K562 (cell line): Measurements from ENCODE around the gene VSTM2B. TPM values are rescaled to one million over a fixed set of nuclear protein-coding genes. Genes with fewer than 3 reads are reported as not detected.

ENCODE experiments used
- MTA1 ChIP-seq: fragments of 450-650 bp; IDR thresholded peaks from 2 replicates; pipeline ENCODE4 v1.6.1; 2017; ENCODE audit warnings: borderline replicate concordance
- NCOA4 ChIP-seq: fragments of 450-650 bp; IDR thresholded peaks from 2 replicates; pipeline ENCODE4 v1.6.1; 2018; ENCODE audit warnings: mild to moderate bottlenecking; ENCODE audit not compliant: partially characterized antibody
- NELFE ChIP-seq: IDR thresholded peaks from 2 replicates; pipeline ENCODE4 v1.6.1; 2011; ENCODE audit warnings: mild to moderate bottlenecking; ENCODE audit not compliant: insufficient read depth, insufficient read length
- POLR3G ChIP-seq: IDR thresholded peaks from 2 replicates; pipeline ENCODE4 v1.6.1; 2011; ENCODE audit not compliant: insufficient read length, insufficient replicate concordance; ENCODE audit errors: extremely low read depth
- RBM22 ChIP-seq: fragments of 200-400 bp; formaldehyde crosslinking; IDR thresholded peaks from 2 replicates; pipeline ENCODE4 v1.6.1; 2018; ENCODE audit warnings: low read length, low read depth; ENCODE audit not compliant: poor library complexity, severe bottlenecking
- ZNF274 ChIP-seq: IDR thresholded peaks from 2 replicates; pipeline ENCODE4 v1.6.1; 2011; ENCODE audit warnings: low read depth, mild to moderate bottlenecking, low read length, moderate library complexity, borderline replicate concordance
- polyA plus RNA-seq, 8 experiments: library from polyadenylated mRNA; depleted of rRNA in 4 of 8; stranded (reverse) in 5 of 8; unstranded in 3 of 8; fragments of >200 nt; fragmentation: Nextera tagmentation in 2 of 8; fragmentation: Illumina TruSeq in 1 of 8; extraction: Ambion mirVana in 2 of 8; extraction: Trizol in 1 of 8; gene quantifications; 2 replicates each; pipeline versions ENCODE4 v1.2.1 to v1.2.3, GENCODE V29; 2011 to 2014; ENCODE audit warnings: inconsistent platforms in 1 of 8, missing spikeins in 1 of 8
- total RNA-seq, 7 experiments: library from RNA; depleted of rRNA in 6 of 7; stranded (reverse); fragments of >200 nt in 6 of 7; fragmentation: Illumina TruSeq in 2 of 7; extraction: Trizol in 2 of 7; gene quantifications; 2 replicates each; pipeline versions ENCODE4 v1.2.1 to v1.2.3, GENCODE V29; 2011 to 2021; ENCODE audit warnings: low replicate concordance in 1 of 7
- TF ChIP-seq, protein P1 (sequence below): fragments of 250-450 bp; sonication (Bioruptor Pico); IDR thresholded peaks from 2 replicates; pipeline ENCODE4 v1.4.0; 2020

Gene VSTM2B
- total and polyA plus RNA-seq, 9 of the 15 experiments (the other 6 are each of a cell fraction or from before 2014, with no cell fraction given), result not detected

DNA sequence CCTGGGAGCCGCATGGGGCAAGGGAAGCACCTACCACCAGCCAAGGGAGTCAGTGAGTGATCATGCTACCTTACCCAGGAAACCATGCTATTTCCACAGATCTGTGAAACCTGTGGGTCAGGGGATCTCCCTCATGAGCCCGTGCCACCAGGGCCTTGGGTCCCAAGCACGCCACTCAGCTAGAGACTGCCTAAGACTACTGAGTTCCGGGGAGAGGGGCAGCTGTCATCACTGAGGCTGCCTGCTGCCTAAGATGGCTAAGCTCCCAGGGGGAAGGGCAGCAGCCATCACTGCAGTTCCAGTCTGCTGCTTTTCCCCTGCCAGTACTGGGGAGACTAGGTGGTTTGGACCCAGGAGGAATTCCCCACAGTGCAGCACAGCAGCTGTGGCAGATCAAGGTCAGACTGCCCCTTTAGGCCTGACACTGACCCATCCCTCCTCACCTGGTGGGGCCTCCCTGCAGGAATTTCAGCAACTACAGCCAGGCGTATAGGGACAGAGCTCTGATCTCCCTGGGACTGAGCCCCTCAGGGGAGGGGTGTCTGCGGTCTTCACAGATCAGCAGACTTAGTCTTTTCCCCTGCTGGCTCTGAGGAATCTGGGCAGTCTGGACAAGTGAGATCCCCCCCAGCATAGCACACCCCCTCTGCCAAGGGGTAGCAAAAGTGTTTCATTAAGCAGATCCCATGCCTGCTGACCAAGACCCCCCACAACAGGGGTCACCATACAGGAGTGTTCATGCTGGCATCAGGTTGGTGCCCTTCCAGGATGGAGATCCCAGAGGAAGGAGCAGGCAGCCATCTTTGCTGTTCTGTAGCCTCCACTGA lies 26.9 kb downstream of the VSTM2B start (continued):
- TF ChIP-seq, protein P1, sequence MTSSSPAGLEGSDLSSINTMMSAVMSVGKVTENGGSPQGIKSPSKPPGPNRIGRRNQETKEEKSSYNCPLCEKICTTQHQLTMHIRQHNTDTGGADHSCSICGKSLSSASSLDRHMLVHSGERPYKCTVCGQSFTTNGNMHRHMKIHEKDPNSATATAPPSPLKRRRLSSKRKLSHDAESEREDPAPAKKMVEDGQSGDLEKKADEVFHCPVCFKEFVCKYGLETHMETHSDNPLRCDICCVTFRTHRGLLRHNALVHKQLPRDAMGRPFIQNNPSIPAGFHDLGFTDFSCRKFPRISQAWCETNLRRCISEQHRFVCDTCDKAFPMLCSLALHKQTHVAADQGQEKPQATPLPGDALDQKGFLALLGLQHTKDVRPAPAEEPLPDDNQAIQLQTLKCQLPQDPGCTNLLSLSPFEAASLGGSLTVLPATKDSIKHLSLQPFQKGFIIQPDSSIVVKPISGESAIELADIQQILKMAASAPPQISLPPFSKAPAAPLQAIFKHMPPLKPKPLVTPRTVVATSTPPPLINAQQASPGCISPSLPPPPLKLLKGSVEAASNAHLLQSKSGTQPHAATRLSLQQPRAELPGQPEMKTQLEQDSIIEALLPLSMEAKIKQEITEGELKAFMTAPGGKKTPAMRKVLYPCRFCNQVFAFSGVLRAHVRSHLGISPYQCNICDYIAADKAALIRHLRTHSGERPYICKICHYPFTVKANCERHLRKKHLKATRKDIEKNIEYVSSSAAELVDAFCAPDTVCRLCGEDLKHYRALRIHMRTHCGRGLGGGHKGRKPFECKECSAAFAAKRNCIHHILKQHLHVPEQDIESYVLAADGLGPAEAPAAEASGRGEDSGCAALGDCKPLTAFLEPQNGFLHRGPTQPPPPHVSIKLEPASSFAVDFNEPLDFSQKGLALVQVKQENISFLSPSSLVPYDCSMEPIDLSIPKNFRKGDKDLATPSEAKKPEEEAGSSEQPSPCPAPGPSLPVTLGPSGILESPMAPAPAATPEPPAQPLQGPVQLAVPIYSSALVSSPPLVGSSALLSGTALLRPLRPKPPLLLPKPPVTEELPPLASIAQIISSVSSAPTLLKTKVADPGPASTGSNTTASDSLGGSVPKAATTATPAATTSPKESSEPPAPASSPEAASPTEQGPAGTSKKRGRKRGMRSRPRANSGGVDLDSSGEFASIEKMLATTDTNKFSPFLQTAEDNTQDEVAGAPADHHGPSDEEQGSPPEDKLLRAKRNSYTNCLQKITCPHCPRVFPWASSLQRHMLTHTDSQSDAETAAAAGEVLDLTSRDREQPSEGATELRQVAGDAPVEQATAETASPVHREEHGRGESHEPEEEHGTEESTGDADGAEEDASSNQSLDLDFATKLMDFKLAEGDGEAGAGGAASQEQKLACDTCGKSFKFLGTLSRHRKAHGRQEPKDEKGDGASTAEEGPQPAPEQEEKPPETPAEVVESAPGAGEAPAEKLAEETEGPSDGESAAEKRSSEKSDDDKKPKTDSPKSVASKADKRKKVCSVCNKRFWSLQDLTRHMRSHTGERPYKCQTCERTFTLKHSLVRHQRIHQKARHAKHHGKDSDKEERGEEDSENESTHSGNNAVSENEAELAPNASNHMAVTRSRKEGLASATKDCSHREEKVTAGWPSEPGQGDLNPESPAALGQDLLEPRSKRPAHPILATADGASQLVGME (CRISPR knock-in tag), result no peak
- TF ChIP-seq ZNF274 (no peak), MTA1 (no peak), NCOA4 (no peak), RBM22 (no peak), NELFE (no peak), POLR3G (no peak)
